Activated effector memory CD4-positive, alpha-beta T cell treated with anti-CD3 and anti-CD28 coated beads, Interleukin-2, amount 50 U/mL, for 16 hours (primary cell): Measurements from ENCODE around the gene AKAP11.

Experiments
- DNase-seq: peaks from one replicate; pipeline ENCODE4 v3.0.0-alpha.2; 2020

AKAP11 gene

DNA sequence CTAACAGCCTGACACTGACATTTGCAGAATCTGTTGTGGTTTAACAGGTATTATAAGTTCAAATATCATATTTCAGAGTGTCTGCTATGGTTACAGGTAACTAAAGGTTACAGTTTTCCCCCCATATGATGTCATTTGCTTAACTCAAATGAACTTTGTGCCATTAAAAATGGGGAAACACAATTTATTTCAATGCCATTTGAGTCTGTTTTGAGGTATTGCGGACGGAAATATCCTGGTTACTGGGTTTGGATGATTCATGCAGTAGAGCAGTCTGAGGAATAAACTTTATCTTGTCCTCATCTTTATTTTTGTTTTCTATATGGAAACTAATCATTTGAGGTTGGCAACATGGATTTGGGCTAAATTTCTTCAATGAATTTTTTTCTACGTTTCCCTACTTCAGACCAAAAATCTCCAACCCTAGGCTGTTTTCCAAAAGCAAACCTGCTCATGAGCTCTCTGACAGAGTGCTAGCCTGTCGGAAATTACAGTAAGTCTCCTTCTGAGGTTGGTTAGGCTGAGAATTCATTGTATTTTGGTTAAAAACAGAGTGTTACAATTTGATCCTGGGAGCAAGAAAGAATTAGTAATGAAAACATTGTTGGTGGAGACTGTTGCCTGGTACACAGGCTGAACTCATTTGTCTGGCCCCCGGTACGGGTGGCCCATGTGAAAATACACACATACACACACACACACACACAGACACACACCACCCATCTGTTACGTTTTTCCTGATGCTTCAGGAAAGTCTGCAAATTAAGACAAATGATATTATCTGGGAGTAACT, 66.1 kb downstream of the AKAP11 start:
- no peak for DNase-seq

DNA sequence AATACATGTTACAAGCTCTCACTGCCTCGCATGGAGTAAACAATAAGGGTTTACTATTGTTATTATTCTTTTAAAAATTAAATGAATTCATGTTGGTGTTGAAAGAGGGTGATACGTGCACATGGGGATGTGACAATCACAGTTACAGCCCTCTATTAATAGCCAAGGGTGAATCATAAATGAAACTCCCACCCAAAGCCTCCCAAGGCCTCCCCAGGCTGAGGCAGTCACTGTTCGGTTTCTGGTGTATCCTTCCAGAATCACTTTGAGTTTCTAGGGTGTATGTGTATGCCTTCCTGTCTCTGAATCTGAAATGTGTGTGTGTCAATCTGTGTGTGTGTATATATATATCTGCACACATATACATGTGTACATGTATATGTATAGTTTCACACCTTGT, 73.4 kb downstream of the AKAP11 start:
- no peak for DNase-seq

DNA sequence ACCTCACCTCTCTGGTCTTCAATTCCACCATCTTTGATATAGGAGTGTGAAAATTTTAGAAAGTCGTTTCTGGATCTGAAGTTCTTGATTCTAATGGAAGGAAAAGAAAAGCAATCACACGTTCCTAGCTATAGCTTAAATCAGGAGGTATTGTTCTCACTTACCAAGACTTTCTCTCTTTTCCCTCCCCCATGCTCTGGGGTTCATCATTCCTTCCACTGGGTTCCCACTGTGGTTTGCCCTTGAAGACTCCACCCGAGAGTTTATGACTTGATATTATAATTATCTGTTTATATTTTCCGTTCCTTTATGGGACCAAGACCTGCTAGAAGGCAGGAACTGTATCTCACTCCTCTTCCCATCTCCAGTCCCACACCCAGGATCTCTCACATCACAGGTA, 76.6 kb downstream of the AKAP11 start:
- DNase-seq: no peak

DNA sequence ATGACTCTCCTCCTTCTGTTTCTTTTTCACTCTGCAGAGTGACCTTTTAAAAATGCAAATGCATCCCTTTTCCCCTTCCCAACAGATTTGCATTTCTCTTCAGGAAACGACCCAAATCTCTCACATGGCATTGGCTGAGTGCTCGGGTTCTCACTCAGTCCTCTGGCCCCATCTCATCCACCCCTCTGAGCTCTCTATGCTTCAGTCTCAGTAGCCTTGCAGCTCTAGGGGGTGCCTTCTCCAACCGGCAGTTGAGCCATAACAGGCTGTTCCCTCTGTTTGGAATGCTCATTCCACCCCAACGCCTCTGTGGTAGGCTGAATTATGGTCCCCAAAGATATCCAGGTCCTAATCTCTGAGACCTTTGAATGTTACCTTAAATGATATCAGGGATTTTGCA, 78.2 kb downstream of the AKAP11 start:
- DNase-seq: no peak

DNA sequence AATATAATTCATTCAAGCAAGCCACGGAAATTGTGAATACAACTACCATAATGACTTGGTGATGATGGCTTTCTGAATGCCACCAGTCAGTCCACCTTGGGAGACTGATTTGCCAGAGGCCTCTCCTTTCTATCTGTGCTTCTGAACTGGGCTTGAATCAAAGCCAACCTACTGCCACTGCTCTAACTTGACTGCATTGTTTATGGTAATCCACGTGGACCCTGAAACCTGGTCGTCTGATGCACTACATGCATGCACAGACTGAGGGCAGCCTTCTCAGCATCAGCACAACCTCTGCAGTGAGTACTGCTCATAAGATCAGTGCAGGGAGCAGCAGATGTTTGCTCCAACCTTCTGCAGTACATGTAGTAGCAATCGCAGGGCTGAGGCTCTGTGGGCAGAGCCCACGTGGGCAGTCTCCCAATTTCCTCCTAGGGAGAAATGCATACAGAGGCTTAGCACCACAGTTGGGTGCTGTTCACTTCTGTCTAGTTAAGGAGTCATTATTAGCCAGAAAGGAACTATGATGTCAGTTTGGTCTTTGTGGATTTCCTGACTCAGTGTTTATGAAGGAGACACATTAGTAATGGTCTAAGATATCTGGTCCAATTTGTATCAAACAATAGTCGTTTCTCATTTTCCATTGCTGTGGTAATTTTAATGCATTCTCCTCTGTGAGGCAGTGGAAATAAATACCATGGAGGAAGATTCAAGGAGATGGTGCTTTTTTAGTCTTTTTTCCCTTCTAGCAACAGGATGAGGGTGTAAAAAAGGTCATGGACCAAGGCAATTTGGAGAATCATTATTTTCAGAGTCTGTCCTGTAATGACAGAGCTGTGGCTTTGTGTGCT, 82.5 kb downstream of the AKAP11 start:
- peak; percentile 81 for DNase-seq

DNA sequence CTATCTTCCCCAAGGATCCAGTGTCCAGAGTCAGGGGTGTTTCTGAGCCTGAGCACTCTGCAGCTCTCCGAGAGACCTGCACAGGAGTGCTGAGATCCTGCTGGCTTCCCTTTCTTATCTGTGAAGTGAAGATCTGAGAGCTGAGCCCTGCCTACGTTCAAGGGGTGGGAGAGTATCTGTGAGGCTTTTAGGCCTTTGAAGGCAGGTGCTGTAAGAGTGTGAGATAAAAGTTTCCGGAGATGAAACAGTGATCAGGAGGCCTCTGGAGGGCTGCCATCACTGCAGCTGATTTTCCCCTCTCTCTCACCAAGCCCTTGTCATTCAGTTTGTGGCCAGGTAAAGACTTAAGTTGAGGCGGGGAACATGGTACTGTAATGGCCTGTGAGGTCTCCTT, 83.1 kb downstream of the AKAP11 start:
- peak; percentile 82 for DNase-seq

DNA sequence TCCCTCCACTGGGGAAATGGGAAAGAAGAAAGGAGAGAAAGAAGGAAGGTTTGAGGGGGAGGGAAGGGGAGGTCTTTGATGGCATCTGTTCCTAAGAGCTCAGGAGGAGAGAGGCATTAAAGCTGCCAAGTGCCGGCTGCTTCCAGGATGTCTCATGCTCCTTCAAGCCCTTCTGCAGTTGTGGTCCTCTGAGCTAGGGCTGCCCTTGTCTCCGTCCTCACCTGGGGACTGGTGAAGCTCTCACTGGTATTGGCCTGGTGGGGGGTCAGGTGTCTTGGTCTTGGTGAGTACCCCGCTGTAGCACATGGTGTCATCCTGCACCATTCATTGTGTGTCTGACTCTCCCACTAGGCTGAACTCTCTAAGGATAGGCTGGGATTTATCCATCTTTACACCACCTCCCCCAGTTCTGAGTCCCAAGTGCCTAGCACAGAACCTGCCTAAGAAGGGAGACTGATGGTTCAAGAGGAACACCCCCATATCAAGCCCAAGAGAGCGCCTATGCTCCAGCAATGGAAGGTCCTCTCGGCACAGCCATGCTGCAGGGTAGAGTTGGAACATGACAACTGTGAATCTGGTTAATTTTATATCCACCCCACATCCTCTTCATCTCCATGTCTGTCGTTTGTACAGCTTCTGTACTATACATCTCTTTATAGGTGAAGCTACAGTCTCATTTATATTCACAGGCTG, 83.7 kb downstream of the AKAP11 start:
- DNase-seq: peak; percentile 67

DNA sequence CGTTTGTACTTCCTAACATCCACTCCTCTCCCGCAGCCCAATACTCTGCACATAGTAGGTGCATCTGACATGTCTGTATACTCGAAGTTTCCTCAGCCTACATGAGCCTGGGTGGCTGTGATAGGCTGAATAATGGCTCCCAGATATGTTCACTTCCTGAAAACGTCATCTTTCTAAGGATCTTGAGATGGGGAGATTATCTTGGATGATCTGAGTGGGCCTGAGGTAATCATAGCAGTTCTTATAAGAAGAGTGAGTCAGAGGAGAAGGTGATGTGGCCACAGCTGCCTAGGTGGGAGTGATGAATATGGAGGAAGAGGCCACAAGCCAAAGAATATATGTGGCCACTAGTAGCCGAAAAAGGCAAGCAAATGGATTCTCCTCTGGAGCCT, 84.2 kb downstream of the AKAP11 start:
- DNase-seq: peak; percentile 73

DNA sequence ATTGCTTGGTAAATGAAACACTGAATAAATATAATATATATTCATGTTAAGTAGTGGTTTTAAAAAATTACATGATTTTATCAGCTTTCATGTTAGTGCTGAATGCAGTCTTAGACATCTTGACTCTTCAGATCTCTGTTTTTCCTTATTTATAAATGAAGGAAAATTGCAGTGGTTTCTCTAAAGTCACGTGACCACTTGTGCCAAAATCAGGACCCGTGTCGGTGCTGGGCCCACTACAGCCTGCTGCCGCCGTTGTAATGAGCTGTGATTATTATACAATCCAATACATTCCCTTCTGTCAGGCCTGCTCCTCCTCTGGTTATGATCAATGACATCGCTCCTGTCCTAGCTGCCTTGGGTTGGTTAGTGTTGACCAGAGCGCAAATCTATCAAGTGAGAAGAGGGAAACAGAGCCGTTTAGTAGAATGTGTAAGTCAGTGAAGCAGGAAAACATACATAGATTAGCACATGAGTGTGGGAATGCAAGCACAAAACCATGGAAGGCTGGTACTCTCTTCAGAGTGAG, 88.2 kb downstream of the AKAP11 start:
- DNase-seq: no peak

DNA sequence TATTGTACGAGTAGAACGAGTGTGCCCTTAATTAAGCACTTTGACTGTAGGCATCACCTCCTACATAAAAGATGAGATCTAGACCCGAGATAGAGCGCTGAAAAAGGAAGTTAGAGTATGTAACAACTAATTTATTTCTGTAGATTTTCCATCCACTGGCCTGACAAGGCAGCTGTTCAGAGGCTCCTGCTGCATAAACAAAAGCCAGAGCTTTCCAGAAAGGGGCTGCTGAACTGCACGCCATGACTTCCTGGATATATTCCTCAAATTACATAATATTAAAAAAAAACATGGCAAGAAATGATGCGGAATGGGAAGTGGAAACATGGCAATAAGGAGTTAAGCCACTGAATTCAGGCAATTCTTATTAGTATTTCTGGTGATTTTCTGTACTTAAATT, 89.7 kb downstream of the AKAP11 start:
- DNase-seq: no peak

DNA sequence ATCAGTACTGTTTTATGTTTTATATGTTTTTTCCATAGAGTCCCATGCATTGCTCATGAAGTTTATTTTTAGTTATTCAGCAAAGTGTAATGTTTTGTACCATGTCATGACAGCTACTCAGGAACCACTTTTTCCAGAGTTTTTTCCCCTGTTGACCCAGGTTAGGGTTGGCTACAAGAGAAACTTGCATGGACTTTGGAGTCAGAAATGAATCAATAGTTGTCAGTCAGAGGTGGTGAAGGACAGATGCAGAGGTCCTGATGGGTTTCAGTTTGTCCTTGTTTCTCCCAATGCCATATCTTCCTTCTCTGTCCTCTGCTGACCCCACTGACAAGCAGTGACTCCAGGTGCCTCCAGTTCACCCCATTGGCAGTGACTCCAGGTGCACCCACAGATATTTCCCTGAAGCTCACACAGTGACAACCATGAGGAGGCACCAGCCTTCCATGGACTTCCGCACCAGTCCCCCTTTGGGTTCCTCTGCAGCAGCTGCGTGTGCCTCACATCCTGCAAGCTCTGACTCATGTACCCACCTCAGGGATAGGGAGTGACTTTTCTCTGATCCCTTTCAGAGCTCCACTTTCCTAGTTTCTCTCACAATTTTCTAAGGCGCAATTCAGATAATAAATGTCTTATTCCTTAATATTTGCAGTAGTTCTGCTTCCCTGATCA, 92.1 kb downstream of the AKAP11 start:
- DNase-seq: no peak

DNA sequence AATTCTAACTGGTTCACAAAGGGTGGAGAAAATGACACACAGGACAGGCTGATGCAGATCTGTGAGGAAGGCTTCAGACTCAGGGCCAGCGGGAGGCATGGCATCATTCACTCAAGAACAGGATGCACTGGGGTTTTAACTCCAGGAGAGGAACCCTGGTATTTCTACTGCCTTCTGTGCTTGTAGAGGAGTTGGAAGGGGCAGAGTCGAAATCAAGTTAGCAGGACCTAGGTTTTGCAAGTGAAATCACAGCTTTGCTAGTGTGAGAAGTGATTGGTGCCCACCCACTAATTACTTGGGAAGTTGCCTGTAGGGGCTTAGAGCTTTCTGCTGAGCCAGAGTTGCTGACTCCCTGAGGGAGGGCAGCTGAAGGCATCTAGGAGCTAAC, 92.7 kb downstream of the AKAP11 start:
- DNase-seq: no peak

DNA sequence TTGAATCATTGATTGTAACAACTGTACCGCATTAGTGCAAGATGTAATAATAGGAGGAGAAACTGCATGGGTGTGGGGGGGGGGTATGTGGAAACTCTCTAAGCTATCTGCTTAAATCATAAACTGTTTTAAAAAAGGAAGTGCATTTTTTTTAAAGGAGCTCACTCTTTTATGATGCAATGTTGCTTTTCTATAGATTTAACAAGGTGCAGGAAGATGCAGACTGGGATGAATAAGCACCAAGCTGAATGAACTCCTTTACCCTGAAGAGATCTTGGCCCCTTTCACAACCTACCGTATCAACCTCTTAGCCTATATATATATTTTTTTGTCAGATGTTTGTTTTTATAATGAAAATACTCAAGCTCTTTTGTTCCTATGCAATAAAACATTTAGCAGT, 95.9 kb downstream of the AKAP11 start:
- no peak for DNase-seq

DNA sequence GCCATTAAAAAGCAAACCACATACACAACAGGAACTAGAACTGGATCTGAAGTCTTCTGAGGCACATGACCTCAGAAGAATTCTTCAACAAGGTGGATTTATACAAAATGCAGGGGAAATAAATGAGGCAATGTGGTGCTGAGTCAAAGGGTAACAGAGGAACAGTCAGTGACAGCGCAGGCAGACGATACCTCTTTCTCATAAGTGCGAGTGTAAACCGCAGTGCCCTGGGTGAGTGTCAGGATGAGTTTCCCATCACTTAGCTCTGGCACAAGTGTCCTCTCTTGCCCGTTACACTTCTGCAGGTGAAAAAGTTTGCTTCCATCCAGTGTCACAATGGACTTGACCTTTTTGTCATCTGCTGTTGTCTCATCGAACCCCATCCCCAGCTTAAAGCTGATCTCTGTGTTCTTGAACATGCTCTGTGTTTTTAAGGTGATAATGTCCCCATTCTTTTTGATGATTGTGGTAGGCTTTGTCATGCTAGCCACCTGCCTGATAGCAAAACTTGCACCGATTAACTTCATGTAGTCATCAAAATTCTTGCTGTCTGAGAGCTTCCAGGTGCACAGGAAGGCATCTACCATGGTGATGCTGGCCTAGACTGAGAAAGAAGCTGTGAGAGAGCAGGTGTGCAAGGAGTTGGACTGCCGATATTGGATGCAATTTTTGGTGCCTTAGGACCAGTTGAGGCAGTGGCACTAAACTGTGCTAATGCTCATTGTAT, 97.3 kb downstream of the AKAP11 start:
- DNase-seq: peak; percentile 81

DNA sequence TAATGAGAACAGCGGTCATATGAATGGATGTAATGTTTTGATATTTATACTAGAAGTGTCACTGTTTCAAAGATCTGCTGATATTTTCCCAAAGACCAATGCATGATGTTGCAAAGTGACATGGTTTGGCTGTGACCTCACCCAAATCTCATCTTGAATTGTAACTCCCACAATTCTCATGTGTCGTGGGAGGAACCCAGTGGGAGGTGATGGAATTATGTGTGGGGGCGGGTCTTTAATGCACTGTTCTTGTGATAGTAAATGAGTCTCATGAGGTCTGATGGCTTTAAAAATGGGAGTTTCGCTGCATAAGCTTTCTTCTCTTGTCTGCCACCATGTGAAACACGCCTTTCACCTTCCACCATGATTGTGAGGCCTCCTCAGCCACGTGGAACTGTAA, 98.3 kb downstream of the AKAP11 start:
- no peak for DNase-seq
